ENCODE measurements around the gene ULBP3. TPM values are rescaled to one million over a fixed set of nuclear protein-coding genes. Genes with fewer than 3 reads are reported as not detected.
A peak's percentile ranks its signal among the peaks of the same experiment; 100 is the strongest.
"Not testable (repeated sequence)": the region's sequence is repeated elsewhere in the genome, so short reads cannot be mapped to it uniquely, and the experiment has no call there.

Gene ULBP3
- total RNA-seq, 1 experiment from 2014 or later = 1.9 TPM

DNA sequence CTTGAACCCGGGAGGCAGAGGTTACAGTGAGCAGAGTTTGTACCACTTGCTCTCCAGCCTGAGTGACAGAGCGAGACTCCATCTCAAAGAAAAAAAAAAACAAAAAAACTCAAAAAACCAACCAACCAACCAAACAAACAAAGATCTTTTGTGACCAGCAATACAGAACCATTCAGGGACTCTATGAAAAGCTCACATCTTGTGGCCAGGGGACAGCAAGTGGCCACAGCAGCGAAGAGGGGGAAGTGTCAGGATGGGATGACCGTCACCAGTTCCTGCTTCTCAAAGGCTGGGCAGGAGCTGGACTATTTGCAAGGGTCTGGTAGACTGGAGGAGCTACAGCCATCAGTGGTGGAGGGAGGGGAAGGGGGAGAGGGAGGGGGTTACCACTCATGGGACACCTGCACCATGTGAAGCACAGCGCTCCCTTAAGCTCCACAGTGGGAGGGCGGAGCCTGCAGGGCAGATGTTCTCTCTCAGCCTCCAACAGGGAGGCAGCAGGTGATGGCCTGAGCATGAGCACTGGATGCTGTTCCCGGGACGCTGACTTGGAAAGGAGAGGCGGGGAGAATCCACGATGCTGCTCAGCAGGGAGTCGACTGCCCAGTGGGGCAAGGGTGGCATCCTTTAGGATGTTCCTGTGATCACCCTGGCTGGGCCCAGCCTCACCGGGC is 19.7 kb upstream of the ULBP3 start:
- DNase-seq = no peak
- no peaks in the 10 kb centered on the region for H3K36me3 ChIP-seq (replicated peaks; ENCODE audit: control insufficient read depth, insufficient read depth, low read length)
- no peak overlapping the region for H3K4me3 ChIP-seq (ENCODE audit: insufficient read depth, low read depth, low read length)
- no peaks in the 10 kb centered on the region for H3K27me3 ChIP-seq (ENCODE audit: control insufficient read depth, insufficient read depth, low read length)

GRCh38 chr6:150087336-150087735 is 18.4 kb upstream of the ULBP3 start:
- no peaks in the 10 kb centered on the region for H3K27me3 ChIP-seq (ENCODE audit: control insufficient read depth, insufficient read depth, low read length)
- no peaks in the 10 kb centered on the region for H3K36me3 ChIP-seq (replicated peaks; ENCODE audit: control insufficient read depth, insufficient read depth, low read length)
- DNase-seq = no peak
- no peak overlapping the region for H3K4me3 ChIP-seq (ENCODE audit: insufficient read depth, low read depth, low read length)

- no peak for DNase-seq
- no peaks in the 10 kb centered on the region for H3K27me3 ChIP-seq (ENCODE audit: control insufficient read depth, insufficient read depth, low read length)
- H3K4me3 ChIP-seq (ENCODE audit: insufficient read depth, low read depth, low read length) = no peak overlapping the region
- no peaks in the 10 kb centered on the region for H3K36me3 ChIP-seq (replicated peaks; ENCODE audit: control insufficient read depth, insufficient read depth, low read length)
Measured at GRCh38 chr6:150086026-150086425, 17.1 kb upstream of the ULBP3 start.

DNA sequence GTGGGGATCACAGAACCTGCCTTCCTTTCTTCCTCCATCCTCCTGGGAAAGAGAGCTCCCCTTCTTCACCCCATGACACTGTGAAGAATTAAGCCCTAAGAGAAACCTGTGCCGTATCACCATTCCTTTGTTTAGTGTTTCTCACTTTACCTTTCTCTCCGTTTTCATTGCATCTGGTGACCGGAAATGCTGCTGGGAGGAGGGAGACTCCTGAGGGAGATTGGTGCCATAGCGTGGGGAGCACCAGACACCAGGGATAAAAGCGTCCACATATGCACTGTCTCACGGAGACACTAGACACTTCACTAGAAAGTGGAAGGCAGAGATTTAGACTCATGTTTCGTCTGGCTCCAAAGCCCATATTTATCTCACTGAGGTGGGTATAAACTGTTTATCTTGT is 15.5 kb upstream of the ULBP3 start:
- Histone ChIP-seq H3K27me3 (ENCODE audit: control insufficient read depth, insufficient read depth, low read length) (no peaks in the 10 kb centered on the region), H3K4me3 (ENCODE audit: insufficient read depth, low read depth, low read length) (no peak overlapping the region), H3K36me3 (replicated peaks; ENCODE audit: control insufficient read depth, insufficient read depth, low read length) (no peaks in the 10 kb centered on the region)
- DNase-seq = no peak

DNA sequence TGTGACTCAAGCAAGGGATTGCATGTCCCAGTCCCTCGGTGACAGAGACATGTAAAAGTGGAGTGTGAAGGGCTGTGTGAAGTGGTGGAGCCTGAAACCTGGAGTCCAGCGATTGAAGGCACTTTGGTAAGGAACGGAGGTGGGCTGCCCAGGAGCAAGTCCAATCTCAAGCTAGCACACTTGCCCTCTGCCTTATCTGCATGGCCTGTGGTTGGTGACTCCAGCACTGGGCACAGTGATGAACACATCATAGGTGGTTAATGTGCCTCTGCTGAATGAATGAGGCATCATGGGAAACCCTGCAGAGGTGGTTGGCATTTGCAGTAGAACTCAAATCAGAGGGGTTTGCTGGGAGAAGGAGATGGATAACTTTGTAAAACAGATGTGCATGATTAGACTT is 14.9 kb upstream of the ULBP3 start:
- no peaks in the 10 kb centered on the region for H3K36me3 ChIP-seq (replicated peaks; ENCODE audit: control insufficient read depth, insufficient read depth, low read length)
- no peak overlapping the region for H3K4me3 ChIP-seq (ENCODE audit: insufficient read depth, low read depth, low read length)
- no peaks in the 10 kb centered on the region for H3K27me3 ChIP-seq (ENCODE audit: control insufficient read depth, insufficient read depth, low read length)
- DNase-seq = no peak

- Histone ChIP-seq H3K27me3 (ENCODE audit: control insufficient read depth, insufficient read depth, low read length) (no peaks in the 10 kb centered on the region), H3K36me3 (replicated peaks; ENCODE audit: control insufficient read depth, insufficient read depth, low read length) (no peaks in the 10 kb centered on the region), H3K4me3 (ENCODE audit: insufficient read depth, low read depth, low read length) (no peak overlapping the region)
- no peak for DNase-seq
Measured at GRCh38 chr6:150081702-150082101, 12.8 kb upstream of the ULBP3 start.

- Histone ChIP-seq H3K27me3 (ENCODE audit: control insufficient read depth, insufficient read depth, low read length) (no peaks in the 10 kb centered on the region), H3K4me3 (ENCODE audit: insufficient read depth, low read depth, low read length) (no peak overlapping the region), H3K36me3 (replicated peaks; ENCODE audit: control insufficient read depth, insufficient read depth, low read length) (no peaks in the 10 kb centered on the region)
- DNase-seq = peak; percentile 64
Measured at GRCh38 chr6:150079604-150080003, 10.7 kb upstream of the ULBP3 start.

DNA sequence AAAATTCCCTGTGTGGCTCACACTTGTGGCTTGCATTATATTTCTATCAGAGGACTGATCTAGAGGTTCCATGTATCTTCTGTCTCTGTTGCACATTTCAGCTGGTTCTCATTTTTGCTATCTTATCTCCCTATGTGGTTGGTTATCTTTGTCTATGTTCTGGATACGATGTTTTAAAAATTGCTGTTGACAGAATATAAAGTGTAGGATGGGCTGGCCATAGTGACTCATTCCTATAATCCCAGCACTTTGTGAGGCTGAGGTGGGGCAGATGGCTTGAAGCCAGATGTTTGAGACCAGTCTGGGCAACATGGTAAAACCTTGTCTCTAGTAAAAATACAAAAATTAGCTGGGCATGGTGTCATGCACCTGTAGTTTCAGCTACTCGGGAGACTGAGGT is 9.9 kb upstream of the ULBP3 start:
- no peak for DNase-seq
- Histone ChIP-seq H3K4me3 (ENCODE audit: insufficient read depth, low read depth, low read length) (no peak overlapping the region), H3K36me3 (replicated peaks; ENCODE audit: control insufficient read depth, insufficient read depth, low read length) (no peaks in the 10 kb centered on the region), H3K27me3 (ENCODE audit: control insufficient read depth, insufficient read depth, low read length) (no peaks in the 10 kb centered on the region)

- H3K4me3 ChIP-seq (ENCODE audit: insufficient read depth, low read depth, low read length) = no peak overlapping the region
Measured at GRCh38 chr6:150076196-150076893, 7.4 kb upstream of the ULBP3 start.

DNA sequence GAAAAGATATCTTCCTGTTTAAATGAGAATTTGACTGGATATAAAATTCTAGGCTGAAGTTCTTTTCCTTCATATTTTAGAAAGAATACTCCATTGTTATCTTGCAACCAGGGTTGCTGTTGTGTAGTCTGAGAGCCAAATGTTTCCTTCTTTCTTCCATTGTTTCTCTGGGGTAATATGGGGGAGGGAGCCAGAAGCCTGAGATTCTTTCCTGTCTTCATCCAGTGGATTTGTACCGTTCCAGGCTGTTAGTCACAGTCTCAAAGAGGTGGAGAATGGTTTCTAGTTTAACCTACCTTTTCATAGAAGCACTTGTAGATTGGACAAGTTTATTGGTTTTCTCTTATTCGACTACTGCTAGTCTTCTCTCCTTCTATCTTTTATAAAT is 6.1 kb upstream of the ULBP3 start:
- Histone ChIP-seq H3K27me3 (ENCODE audit: control insufficient read depth, insufficient read depth, low read length) (peaks cover under 1% of the 10 kb centered on the region; the same call in 1 of the 2 replicates), H3K36me3 (replicated peaks; ENCODE audit: control insufficient read depth, insufficient read depth, low read length) (no peaks in the 10 kb centered on the region), H3K4me3 (ENCODE audit: insufficient read depth, low read depth, low read length) (no peak overlapping the region)
- DNase-seq = no peak

More at GRCh38 chr6:150076196-150076893, 7.4 kb upstream of the ULBP3 start:
- Histone ChIP-seq H3K27me3 (ENCODE audit: control insufficient read depth, insufficient read depth, low read length) (no peaks in the 10 kb centered on the region), H3K36me3 (replicated peaks; ENCODE audit: control insufficient read depth, insufficient read depth, low read length) (no peaks in the 10 kb centered on the region)
- peak; percentile 54 for DNase-seq

- not testable (repeated sequence) for DNase-seq; H3K27me3 ChIP-seq (ENCODE audit: control insufficient read depth, insufficient read depth, low read length); H3K36me3 ChIP-seq (replicated peaks; ENCODE audit: control insufficient read depth, insufficient read depth, low read length); H3K4me3 ChIP-seq (ENCODE audit: insufficient read depth, low read depth, low read length)
Measured at GRCh38 chr6:150074396-150075033, 5.6 kb upstream of the ULBP3 start.

DNA sequence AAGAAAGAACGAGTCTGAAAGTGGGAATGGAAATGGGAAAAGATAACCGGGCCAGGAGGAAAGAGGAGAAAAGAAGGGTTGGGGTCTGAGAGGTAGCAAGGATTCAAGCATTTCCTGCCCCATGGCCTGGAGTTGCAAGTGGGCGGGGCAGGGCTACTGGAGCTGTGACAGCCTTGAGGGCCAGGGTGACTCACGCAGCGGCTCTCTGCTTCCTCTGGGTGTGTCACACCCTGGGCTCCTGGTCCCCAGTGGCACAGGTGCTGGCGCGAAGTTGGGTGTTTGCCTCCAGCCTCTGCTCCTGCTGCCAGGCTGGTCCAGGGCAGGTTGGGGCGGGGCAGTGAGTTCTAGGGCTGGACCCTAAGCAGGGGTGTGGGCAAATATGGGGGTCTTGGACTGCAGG is 3.3 kb upstream of the ULBP3 start:
- Histone ChIP-seq H3K36me3 (replicated peaks; ENCODE audit: control insufficient read depth, insufficient read depth, low read length) (no peaks in the 10 kb centered on the region), H3K27me3 (ENCODE audit: control insufficient read depth, insufficient read depth, low read length) (peaks cover 13% of the 10 kb centered on the region), H3K4me3 (ENCODE audit: insufficient read depth, low read depth, low read length) (no peak overlapping the region)
- peak; percentile 52 for DNase-seq

DNA sequence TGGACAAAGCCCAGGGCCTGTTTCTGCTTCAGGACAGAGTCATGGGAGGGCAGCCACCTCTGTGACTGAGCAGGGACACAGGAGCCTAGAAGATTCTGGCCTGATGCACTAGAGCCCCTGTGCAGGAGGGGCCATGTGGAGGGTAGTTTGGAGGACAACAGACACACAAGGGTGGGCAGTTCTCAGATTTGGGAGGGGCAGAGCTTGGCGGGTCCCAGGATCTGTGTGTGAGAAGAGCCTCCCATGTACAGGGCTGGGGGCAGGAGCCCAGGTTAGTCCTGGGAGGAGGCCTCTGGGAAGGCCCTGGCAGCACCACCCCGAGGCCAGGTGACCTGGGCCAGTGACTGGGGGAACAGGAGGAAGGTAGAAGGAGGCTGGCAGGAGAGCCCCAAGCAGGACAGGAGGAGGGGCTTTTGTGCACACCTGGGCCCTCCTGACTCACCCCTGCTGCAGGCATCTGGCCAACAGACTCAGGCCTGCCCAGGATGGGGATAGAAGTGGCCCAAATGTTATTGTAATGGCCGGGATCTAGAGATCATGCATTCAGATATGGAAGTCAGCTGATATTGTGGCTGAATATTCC is 1.4 kb upstream of the ULBP3 start:
- Histone ChIP-seq H3K4me3 (ENCODE audit: insufficient read depth, low read depth, low read length) (no peak overlapping the region), H3K36me3 (replicated peaks; ENCODE audit: control insufficient read depth, insufficient read depth, low read length) (no peaks in the 10 kb centered on the region), H3K27me3 (ENCODE audit: control insufficient read depth, insufficient read depth, low read length) (peaks cover 19% of the 10 kb centered on the region)
- no peak for DNase-seq

- no peak overlapping the region for H3K4me3 ChIP-seq (ENCODE audit: insufficient read depth, low read depth, low read length)
- no peak for DNase-seq
- peaks cover 19% of the 10 kb centered on the region for H3K27me3 ChIP-seq (ENCODE audit: control insufficient read depth, insufficient read depth, low read length)
- H3K36me3 ChIP-seq (replicated peaks; ENCODE audit: control insufficient read depth, insufficient read depth, low read length) = no peaks in the 10 kb centered on the region
Measured at GRCh38 chr6:150069706-150070105, 785 bp upstream of the ULBP3 start.

DNA sequence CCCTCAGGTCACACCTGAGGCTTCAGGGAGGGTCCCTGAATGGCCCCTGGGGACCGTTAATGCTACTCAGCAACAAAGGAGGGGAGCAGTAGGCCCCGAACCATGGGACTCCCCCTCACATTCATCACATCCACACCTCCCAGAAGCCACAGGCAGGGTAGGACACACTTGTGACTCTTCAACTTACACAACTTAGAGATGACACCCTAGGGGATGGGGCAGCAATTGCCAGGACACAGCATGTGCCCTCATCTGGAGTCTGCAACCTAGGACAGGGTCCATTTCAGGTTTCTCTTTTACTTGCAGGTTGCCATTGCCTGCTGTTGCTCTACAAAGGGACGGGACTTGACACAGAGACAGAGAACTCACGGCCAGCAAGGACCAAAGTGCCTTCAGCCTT is 770 bp downstream of the ULBP3 start:
- H3K36me3 ChIP-seq (replicated peaks; ENCODE audit: control insufficient read depth, insufficient read depth, low read length) = no peaks in the 10 kb centered on the region

More for the DNA sequence above, 770 bp downstream of the ULBP3 start:
- Histone ChIP-seq H3K4me3 (ENCODE audit: insufficient read depth, low read depth, low read length) (peak overlapping the region; percentile 67), H3K27me3 (ENCODE audit: control insufficient read depth, insufficient read depth, low read length) (peaks cover 19% of the 10 kb centered on the region)
- DNase-seq = no peak

All from H7 (cell line).